DMS153 (cell line): ENCODE data around the gene UMODL1.

Experiments used
- DNase-seq: peaks from one replicate; lab custom pipeline; 2025; lab: John Stamatoyannopoulos, UW

Gene UMODL1

DNA sequence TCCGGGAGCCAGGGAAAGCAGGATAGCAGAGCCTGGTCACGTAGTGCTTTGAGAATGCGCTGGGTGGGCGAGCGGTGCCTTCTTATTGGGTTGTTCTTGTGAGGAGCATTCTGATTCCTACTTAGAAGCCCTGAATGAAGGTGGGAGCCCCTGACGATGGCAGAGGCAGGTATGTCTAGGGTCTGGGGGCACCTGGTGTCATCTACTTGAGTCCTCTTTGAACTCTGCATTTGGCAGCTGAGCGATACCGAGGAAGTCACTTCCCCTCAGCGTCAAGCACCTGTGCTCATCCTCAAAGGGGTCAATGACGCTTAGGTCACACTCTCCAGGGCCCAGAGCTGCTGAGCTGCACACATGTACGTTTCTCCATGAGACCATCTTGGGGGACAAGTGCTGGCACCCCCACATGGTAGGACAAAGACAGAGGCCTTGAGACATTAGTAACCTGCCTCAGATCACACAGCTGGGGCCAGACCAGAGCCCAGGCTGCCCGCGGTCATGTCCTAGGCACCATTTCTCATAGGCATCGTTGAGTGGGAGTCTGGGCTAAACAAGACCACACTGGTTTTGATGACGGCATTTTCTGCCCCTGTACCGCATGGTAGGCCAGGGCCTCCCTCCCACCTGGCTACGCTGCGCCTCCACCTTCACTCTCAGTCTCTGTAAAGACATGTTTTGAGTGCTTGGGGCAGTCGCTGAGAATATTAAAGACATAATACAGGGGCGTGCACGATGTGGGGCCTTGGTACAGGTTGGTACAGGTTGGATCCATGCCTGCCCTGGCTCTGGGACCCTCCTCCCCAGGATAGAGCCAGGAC is 78.7 kb downstream of the UMODL1 start:
- no peak for DNase-seq

DNA sequence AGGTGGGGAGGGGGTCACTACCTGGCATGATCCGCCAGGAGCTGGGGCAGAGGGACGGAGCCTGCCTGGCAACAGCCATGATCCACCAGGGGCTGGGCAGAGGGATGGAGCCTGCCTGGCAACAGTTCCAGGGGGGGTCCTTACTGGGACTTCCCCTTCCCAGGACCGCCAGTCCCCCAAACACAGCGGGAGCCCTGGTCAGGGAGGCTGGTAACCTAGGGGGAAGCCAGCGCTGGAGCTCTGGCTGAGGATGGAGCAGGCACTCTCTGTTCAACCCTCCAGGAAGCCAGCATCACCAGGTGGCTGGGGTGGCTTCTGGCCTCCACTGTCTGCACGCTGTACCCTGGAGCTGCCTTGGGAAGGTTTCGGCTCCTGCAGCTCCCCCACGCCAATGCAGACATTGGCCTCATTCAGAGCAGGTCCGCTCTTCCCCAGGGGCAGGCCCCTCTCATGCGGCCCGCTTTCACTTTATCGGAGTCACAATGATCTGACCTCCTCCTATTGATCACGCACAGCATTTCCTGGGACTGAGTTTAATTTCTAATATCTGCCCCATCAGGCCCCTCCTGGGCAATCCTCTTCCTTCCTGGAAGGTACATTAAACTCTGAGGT is 79.5 kb downstream of the UMODL1 start:
- DNase-seq = no peak

DNA sequence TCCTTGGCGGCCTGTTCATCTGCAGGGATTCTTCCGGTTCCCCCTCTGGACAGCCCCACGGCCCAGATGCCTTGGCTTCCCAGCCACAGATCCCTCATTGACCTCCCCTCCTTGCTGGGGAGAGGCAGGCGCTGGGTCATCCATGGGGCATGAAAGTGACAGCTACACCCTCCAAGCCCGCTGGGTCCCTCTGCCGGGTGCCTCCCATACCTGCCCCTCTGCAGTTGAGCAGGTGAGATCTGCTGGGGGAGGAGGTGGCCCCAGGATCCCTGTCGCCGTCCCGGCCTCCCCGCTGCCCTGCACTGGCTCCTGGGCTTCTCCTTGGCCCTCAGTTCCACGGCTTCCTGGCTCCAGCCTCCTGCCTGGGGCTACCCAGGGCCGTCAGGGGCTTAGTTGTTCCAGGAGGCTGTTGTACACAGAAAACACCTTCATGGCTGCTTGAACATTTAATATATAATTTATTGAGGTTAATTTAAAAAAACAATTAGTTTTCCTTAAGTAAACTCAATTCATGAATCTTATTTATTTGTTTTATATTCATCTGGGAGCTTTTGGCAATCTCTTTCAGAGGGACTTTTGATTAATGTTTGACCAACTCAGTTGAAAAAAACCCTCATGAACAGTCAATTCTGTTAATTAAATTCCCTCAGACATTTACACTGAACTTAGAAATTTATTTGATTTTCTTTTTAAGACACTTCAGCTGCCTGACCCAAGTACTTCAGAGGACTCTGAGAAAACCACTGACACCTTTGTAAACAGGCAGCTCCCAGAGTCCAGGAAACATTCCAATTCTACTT is 80.2 kb downstream of the UMODL1 start:
- DNase-seq = peak; percentile 17

- DNase-seq = no peak
Measured at GRCh38 chr21:42151948-42152220, 80.8 kb downstream of the UMODL1 start.

DNA sequence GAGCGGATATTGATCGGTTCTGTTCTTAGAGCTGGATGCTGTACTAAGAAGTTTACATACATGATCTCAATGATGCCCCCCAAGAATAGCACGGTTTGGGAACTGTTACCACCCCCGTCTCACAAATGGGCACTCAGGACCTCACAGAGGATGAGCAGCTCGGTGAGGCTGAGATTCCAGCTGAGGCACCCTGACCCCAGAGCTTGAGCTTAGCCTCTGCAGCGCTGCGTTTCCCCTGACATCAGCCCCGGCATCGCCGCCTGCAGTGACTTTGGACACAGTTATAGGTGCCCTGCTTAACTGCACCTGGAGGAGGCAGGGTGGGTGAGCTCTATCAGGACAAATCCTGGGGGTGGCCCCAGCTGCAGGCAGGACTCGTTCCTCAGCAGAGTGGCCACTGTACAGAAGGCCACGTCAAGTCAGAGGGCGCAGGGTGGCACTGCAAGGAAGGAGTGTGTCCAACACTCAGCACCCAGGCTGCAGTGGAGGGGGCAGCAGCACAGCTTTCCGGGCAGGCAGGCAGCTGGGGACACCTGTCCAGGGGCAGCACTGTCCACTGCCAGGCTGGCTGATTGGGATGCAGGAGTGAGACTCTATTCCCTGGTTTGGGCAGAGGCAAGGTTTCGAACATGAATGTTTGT is 82.0 kb downstream of the UMODL1 start:
- no peak for DNase-seq

GRCh38 chr21:42153746-42154145 is 82.6 kb downstream of the UMODL1 start:
- no peak for DNase-seq

- DNase-seq = no peak
Measured at GRCh38 chr21:42154237-42155044, 83.3 kb downstream of the UMODL1 start.

GRCh38 chr21:42155045-42155855 is 84.1 kb downstream of the UMODL1 start:
- no peak for DNase-seq

DNA sequence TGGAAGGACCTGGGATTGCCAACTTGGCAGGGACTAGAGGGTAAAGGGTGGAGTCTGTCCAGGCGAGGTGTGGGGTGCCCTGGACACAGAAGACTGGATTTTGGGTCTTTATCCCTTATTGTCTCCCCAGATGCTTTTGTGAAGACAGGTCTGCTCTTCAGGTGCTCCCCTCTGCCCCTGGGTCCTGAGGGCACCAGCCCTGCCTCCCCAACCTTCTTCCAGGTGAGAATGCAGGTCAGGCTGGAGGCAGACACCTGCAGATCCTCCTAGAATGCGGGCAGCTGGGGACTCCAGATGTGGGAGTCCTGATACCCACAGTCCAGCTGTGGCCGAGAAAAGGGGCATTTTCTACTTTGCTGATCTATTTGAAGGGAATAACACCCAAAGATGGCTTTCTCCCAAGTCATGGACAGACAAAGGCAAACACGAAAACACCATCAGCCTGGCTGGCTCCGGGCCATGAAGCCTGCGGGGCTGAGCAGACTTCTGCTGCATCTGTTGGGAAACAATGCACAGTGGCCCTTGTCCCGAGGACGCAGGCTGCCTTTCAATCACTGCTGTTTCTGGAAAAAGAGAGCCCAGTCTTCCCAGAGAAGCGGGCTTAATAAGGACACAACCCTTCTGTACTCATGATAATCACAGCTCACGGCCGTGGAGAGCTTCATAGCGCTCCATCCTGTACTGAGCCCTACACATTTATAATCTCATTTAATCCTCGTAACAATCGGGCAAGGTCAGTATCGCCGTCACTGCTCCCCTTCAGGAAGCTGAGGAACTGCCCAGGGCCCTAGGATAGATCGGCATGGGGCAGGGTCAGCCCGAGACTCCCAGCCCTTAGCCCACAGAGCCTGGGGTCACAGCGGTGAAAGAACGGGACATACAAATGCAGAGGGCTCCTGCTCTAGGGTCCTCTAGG is 85.8 kb downstream of the UMODL1 start:
- peak; percentile 45 for DNase-seq

GRCh38 chr21:42157606-42158310 is 86.6 kb downstream of the UMODL1 start:
- DNase-seq = no peak

DNA sequence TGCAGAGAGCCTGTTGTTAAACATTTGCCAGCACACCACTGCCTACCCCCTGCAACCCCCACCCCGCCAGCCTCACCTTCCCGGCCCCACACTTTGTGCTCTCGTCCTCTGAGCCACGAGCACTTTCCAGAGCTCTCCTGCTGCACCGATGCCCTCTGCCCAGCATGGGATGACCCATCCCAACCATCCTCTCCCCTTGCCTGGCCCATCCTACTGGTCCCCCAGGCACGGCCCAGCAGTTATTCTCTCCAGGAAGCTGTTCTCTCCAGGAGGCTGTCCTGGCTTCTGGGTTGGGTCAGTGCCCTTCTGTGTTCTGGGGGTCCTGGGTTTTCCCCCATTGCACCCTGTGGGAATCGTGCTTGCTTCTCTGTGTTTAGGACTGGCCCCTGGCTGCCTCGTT is 87.7 kb downstream of the UMODL1 start:
- DNase-seq = no peak

DNA sequence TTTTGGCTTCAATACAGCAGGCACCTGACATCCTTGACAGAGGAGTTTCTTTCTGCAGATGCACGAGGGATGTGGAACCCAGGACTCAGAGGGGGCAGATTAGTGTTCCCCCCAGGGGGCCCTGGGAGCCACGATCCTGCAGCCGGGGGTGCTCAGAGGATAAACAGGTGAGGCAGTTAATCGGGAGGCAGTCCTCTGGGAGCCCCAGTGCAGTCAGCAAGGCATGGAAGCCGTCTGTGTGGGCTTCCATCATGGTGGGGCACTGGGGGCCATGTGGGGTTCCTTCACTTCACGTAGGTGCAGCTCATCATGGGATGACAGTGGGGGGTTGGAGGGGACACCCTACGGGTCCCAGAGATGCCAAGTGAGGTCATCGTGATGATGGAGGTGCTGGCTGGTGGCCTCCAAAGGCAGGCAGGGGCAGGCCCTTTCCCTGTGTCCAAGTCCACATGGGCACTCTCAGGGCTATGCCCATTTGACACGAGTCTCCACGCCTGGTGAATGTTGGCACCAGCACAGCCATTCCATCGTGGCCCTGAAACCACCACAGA is 88.5 kb downstream of the UMODL1 start:
- DNase-seq = no peak

GRCh38 chr21:42160111-42160721 is 89.1 kb downstream of the UMODL1 start:
- DNase-seq = no peak

DNA sequence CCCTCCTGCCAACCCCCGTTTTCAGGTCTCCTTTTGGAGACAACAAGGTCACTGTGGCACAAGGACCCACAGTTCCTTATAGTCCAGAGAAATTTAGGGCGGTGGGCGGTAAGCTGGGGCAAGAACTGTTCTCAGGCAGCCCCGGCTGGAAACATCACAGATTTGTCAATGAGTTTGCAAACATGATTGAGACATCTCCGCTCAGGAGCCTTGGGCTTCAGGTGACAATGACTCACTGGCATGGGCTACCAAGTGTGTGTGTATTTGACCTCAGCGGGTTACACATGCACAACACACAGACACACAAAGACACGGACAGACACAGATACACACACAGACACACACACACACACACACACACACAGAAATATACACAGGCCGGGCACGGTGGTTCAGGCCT is 89.6 kb downstream of the UMODL1 start:
- DNase-seq = no peak

GRCh38 chr21:42161401-42161955 is 90.4 kb downstream of the UMODL1 start:
- DNase-seq = no peak

GRCh38 chr21:42161956-42162681 is 91.0 kb downstream of the UMODL1 start:
- DNase-seq = no peak

- DNase-seq = no peak
Measured at GRCh38 chr21:42162831-42163510, 91.9 kb downstream of the UMODL1 start.
